Limb (tissue), 2 donors: ENCODE data around the gene HTN1.
"Not testable (repeated sequence)": the region's sequence is repeated elsewhere in the genome, so short reads cannot be mapped to it uniquely, and the experiment has no call there.

ENCODE experiments used
- DNase-seq, 2 donors: peaks; one replicate each; pipeline ENCODE4 v3.0.0-alpha.2; 2016; ENCODE audit errors: extremely low spot score in 2 of 2

The HTN1 gene

DNA sequence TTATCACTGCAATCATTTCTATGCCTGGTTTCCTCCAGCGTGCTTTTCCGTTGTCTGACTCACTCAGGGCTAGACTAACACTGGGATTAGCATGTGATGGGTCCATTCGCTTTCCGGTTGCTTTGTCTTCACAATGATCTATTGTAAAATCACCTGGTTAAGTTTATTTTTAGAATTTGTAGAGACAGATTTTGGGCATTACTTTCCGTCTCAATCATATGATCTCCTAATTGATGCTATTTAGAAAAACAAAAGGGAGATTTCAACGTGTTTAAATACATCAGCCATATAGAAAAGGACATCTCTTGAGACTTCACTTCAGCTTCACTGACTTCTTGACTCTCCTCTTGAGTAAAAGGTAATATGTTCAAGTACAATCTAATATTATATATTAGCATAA, at the start of gene HTN1:
TSS of gene HTN1 (plus strand) at position 301 of the 400 bp plus-strand sequence. CDS start 2,639 bp downstream, outside the sequence.
- DNase-seq = not testable (repeated sequence)

DNA sequence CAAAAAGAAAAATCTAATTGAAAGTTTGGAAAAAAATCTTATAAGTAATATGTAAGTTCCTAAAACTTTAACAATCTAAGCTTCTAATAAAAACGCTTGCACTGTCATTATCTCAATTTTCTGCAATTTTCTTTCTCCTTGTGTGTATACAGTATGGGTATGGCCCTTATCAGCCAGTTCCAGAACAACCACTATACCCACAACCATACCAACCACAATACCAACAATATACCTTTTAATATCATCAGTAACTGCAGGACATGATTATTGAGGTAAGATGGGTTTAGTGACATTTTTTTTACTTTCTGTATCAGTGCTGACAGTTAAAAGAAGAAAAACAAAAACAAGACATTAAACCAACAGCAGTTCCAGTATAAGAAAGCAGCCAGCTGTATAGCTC, 49.5 kb upstream of the HTN1 start:
- DNase-seq = no peak

DNA sequence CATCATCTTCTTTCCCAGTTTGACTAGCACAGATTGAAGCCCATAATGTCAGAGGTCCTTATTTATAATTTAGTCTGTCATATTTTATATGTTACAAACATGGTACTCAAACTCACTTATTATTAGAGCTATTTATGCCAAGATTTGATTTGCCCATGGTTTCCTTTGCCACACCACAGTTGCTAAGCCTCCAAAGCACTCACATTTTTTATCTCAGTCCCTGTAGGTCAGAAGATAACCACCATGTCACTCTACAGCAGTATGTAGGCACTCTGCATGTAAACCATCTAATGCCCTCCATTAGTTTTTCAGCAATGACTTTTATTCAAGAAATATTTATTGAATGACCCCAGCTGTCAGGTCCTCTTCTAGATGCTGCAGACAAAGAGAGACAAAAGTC, 47.7 kb upstream of the HTN1 start:
- no peak for DNase-seq

DNA sequence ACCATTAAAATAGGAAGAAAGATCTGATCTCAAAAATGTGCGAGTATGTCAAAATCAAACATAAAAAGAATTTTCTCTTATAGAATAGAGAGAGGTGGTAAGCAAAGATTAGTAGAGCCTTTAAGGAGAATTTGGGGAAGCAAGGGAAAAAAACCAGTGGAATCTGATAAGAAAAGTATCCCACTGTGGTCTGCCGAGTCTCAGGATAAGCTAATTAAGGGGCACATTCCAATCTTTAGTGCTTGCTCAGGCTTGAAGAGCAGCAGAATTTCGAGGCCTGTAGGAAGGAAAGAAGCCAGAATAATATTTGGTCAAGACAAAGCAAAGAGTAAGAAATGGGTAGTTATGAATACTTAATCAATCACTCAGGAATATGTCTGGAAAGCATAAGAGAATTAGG, 41.5 kb upstream of the HTN1 start:
- no peak for DNase-seq

DNA sequence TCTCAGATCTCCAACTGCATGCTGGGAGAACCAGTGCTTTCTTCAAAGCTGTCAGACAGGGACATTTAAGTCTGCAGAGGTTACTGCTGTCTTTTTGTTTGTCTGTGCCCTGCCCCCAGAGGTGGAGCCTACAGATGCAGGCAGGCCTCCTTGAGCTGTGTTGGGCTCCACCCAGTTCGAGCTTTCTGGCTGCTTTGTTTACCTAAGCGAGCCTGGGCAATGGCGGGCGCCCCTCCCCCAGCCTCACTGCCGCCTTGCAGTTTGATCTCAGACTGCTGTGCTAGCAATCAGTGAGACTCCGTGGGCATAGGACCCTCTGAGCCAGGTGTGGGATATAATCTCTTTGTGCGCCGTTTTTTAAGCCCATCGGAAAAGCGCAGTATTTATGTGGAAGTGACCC, 31.2 kb upstream of the HTN1 start:
- DNase-seq = not testable (repeated sequence)

DNA sequence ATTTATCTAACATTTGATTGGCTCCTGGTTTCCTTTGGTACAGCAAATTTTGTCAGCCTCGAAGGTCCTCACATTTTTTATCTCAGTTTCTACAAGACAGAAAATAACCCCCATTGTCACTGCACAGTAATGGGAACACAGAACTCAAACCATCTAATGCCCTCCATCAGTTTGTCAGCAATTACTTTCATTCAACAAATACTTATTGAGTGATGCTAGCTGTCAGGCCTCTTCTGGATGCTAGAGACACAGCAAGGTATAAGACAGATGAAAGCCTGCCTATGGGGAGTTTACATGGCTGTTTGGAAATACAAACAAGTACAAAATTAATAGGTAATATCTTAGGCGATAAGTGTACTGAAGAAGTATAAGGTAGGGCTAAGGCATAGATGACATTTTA, 27.0 kb upstream of the HTN1 start:
- no peak for DNase-seq

DNA sequence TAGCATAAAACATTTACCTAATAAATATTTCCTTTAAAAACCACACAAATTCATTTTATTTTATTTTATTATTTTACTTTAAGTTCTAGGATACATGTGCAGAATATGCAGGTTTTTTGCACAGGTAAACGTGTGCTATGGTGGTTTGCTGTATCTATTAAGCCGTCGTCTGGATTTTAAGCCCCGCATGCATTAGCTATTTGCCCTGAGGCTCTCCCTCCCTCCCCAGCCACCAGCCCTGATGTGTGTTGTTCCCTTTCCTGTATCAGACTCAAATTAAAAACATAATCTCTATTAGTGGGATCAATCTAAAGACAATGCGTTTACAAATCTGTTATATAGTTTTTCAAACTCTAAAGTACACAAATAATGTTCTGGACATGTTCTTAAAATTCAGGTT, 23.2 kb upstream of the HTN1 start:
- no peak for DNase-seq

DNA sequence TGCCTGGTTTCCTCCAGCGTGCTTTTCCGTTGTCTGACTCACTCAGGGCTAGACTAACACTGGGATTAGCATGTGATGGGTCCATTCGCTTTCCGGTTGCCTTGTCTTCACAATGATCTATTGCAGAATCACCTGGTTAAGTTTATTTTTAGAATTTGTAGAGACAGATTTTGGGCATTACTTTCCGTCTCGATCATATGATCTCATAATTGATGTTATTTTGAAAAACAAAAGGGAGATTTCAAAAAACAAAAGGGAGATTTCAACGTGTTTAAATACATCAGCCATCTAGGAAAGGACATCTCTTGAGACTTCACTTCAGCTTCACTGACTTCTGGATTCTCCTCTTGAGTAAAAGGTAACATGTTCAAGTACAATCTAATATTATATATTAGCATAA, 22.1 kb upstream of the HTN1 start, which contains the start of gene HTN3:
TSS of gene HTN3 (plus strand) at position 301 of the 400 bp plus-strand sequence. CDS start 2,282 bp downstream, outside the sequence.
- not testable (repeated sequence) for DNase-seq

DNA sequence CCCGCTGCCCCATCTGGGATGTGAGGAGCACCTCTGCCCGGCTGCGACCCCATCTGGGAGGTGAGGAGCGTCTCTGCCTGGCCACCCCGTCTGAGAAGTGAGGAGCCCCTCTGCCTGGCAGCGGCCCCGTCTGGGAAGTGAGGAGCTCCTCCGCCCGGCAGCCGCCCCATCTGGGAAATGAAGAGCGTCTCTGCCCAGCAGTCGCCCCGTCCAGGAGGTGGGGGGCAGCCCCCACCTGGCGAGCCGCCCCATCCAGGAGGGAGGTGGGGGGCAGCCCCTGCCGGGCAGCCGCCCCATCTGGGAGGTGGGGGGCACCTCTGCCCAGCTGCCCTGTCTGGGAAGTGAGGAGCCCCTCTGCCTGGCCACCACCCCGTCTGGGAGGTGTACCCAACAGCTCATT, 12.7 kb upstream of the HTN1 start:
- not testable (repeated sequence) for DNase-seq

DNA sequence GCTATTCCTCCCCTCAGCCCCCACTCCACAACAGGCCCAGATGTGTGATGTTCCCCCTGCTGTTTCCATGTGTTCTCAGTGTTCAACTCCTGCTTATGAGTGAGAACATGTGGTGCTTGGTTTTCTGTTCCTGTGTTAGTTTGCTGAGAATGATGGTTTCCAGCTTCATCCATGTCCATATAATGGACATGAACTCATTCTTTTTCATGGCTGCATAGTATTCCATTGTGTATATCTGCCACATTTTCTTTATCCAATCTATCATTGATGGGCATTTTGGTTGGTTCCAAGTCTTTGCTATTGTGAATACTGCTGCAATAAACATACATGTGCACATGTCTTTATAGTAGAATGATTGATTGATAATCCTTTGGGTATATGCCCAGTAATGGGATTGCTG, 10.3 kb upstream of the HTN1 start:
- not testable (repeated sequence) for DNase-seq

DNA sequence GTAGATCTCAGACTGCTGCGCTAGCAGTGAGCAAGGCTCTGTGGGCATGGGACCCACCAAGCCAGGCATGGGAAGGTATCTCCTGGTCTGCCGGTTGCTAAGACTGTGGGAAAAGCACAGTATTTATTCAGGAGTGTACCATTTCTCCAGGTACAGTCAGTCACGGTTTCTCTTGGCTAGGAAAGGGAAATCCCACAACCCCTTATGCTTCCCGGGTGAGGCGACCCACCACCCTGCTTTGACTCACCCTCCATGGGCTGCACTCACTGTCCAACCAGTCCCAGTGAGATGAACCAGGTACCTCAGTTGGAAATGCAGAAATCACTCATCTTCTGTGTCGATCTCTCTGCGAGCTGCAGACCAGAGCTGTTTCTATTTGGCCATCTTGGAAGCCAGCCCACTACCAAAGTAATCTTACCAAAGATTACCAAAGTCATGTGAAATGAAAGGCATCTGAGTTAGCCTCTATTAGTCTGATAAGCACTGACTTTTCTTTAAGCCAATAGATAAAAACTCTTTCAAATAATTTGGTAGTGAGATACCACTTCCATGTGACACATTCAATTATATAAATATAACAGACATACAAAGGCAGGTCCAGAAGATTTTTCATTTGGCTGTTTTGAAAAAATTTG, 8.5 kb upstream of the HTN1 start:
- no peak for DNase-seq

DNA sequence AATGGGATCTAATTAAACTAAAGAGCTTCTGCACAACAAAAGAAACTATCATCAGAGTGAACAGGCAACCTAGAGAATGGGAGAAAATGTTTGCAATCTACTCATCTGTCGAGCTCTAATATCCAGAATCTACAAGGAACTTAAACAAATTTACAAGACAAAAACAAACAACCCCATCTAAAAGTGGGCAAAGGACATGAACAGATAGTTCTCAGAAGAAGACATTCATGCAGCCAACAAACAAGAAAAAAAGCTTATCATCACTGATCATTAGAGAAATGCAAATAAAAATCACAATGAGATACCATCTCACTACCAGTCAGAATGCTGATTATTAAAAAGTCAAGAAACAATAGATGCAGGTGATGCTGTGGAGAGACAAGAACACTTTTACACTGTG, 6.3 kb downstream of the HTN1 start:
- not testable (repeated sequence) for DNase-seq

DNA sequence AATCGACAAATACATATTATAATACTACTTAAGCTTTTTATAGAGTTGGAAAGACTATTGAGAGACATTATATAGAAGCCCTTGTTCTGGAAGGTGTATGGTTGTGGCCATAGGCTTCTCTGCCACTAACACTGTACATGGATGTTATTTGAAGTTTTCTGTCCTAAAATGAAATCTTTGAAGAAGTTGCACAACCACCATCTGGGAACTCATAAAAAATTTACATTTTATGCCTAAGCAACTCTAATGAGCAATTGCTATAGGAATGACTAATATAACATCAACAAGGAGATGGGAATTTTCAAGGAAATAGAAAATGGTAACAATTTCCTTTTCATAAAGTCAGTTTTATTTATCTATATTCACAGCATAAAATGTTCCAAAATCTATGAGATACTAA, 7.4 kb downstream of the HTN1 start:
- no peak for DNase-seq

DNA sequence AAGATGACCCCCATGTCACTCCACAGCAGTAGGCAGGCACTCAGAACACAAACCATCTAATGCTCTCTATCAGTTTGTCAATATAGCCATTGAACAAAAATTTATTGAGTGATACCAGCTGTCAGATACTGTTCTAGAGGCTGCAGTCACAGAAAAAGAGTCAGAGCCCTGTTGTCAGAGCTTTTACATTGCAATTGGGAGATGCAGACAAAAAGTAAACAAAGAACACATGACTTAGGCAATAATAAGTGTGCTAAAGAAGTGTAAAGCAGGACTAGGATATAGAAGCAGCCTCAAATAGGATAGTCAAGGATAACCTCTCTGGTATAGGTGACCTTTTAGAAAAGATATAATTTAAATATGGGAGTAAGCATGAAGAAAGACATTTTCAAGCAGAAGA, 8.9 kb downstream of the HTN1 start:
- no peak for DNase-seq

DNA sequence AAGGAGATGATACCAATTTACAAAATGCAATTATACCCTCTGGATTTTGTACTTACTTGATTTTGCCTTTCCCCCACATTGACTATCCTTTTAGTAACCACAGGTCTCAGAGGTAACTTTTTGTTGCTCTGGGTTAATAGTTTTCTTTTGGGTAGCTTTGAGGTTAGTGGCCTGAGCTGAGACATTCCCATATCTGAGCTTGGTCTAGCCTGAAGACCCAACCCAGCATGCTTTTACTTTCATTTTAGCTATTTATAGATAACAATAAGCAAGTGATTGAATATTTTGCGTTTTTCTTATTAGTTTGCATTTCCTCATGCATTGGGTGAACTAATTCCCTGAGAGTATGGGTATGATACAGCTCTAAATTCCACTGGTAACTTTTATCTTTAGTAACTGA, 11.8 kb downstream of the HTN1 start:
- no peak for DNase-seq

DNA sequence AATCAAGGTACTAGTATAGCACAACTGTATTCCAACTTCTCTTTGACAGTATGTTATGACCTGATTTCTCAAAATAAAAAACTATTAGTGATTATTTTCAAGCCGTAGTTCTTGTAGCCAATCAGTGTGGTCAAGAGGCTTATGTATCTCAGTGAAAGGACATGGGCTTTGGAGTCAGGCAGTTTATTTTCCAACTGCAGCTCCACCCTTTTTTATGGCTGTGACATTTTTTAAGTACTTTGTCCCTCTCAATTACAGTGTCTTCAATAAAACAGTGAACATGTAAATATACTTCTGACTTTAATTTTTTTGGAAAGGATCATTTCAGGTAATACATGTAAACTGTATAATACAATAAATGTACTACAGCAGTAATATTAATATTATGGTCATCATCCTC, 30.0 kb downstream of the HTN1 start:
- DNase-seq = no peak

DNA sequence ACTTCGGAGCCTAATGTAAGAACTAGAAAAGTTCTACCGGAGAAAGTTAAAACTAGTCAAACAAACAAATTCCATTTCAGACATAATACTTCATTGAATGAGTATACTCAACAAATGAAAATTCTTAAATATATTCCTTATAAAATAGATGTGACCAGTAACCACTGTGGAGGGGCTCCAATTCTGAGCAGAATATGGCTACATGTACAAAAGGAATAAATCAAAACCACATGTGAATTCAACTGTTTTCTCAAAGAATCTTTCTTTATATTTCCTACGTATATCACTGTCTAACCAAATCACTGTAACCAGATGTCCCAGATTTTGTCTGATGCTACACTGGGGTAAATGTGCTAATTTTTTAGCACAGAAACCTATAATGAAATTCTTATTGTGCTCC, 49.0 kb downstream of the HTN1 start:
- no peak for DNase-seq
